Endodermal cell (in vitro differentiated cells): ENCODE results near the gene OSM. TPM values are rescaled to one million over a fixed set of nuclear protein-coding genes. Genes with fewer than 3 reads are reported as not detected.

Source experiments
- DNase-seq: peaks from one replicate; pipeline ENCODE4 v3.0.0-alpha.2; 2017
- H3K27ac ChIP-seq: 2 replicates; pipeline ENCODE4 v1.5.1; 2013; ENCODE audit warnings: mild to moderate bottlenecking, low read depth, low read length, moderate library complexity
- H3K27me3 ChIP-seq: 2 replicates; pipeline ENCODE4 v1.6.1; 2013; ENCODE audit warnings: mild to moderate bottlenecking, low read length, moderate library complexity; ENCODE audit not compliant: insufficient read depth, control insufficient read depth, poor library complexity, severe bottlenecking
- H3K36me3 ChIP-seq: 2 replicates; pipeline ENCODE4 v1.7.0; 2013; ENCODE audit warnings: mild to moderate bottlenecking, low read length, moderate library complexity; ENCODE audit not compliant: control insufficient read depth, insufficient read depth
- H3K4me1 ChIP-seq: one replicate; pipeline ENCODE4 v1.7.0; 2013; ENCODE audit warnings: low read length; ENCODE audit not compliant: control insufficient read depth, insufficient read depth
- H3K4me3 ChIP-seq: 2 replicates; pipeline ENCODE4 v1.5.1; 2013; ENCODE audit warnings: mild to moderate bottlenecking, low read length, moderate library complexity
- H3K9ac ChIP-seq: 2 replicates; pipeline ENCODE4 v1.6.1; 2013; ENCODE audit warnings: mild to moderate bottlenecking, low read length, moderate library complexity; ENCODE audit not compliant: poor library complexity, severe bottlenecking; ENCODE audit errors: extremely low read depth
- H3K9me3 ChIP-seq: 2 replicates; pipeline ENCODE4 v1.6.1; 2013; ENCODE audit warnings: mild to moderate bottlenecking, low read length, moderate library complexity; ENCODE audit not compliant: control insufficient read depth
- H3K27ac Mint-ChIP-seq: 2 replicates; pipeline ENCODE4 v1.8.0; 2020; ENCODE audit warnings: mixed read lengths
- H3K27me3 Mint-ChIP-seq: 2 replicates; pipeline ENCODE4 v1.8.0; 2021; ENCODE audit warnings: mild to moderate bottlenecking, mixed read lengths; ENCODE audit not compliant: insufficient read depth
- H3K36me3 Mint-ChIP-seq: 2 replicates; pipeline ENCODE4 v1.8.0; 2020; ENCODE audit warnings: low read depth, mixed read lengths
- H3K4me1 Mint-ChIP-seq: 2 replicates; pipeline ENCODE4 v1.8.0; 2020; ENCODE audit warnings: mixed read lengths
- H3K4me3 Mint-ChIP-seq: 2 replicates; pipeline ENCODE4 v1.8.0; 2020; ENCODE audit warnings: mild to moderate bottlenecking, moderate library complexity, mixed read lengths
- H3K9me3 Mint-ChIP-seq: 2 replicates; pipeline ENCODE4 v1.8.0; 2020; ENCODE audit warnings: mild to moderate bottlenecking, mixed read lengths
- CTCF ChIP-seq: fragments of 200-600 bp; sonication (generic); conservative IDR thresholded peaks from 2 replicates; pipeline ENCODE4 v1.5.0; 2021; ENCODE audit warnings: antibody characterized with exemption, mild to moderate bottlenecking
- WGBS, 2 experiments: methylation state at CpG; one replicate each; pipeline versions ENCODE4 v1.1.5 to v1.1.7; 2013; ENCODE audit warnings: missing lambda C conversion rate in 2 of 2, mixed read lengths in 1 of 2; ENCODE audit not compliant: insufficient coverage in 1 of 2, insufficient read length in 1 of 2; 5-methylcytosine and 5-hydroxymethylcytosine counted together
- total RNA-seq, 2 donors: library from RNA; stranded (reverse); fragmentation: NEBNext Ultra II Directional in 1 of 2; extraction: Animal tissue kit (Norgen Biotek cat#: 25700) in 1 of 2; gene quantifications; 2 replicates in 1 of 2; 3 replicates in 1 of 2; pipeline ENCODE4 v1.2.1, GENCODE V29; 2021

Gene OSM
- total RNA-seq, 2 donors from 2014 or later, result not detected

DNA sequence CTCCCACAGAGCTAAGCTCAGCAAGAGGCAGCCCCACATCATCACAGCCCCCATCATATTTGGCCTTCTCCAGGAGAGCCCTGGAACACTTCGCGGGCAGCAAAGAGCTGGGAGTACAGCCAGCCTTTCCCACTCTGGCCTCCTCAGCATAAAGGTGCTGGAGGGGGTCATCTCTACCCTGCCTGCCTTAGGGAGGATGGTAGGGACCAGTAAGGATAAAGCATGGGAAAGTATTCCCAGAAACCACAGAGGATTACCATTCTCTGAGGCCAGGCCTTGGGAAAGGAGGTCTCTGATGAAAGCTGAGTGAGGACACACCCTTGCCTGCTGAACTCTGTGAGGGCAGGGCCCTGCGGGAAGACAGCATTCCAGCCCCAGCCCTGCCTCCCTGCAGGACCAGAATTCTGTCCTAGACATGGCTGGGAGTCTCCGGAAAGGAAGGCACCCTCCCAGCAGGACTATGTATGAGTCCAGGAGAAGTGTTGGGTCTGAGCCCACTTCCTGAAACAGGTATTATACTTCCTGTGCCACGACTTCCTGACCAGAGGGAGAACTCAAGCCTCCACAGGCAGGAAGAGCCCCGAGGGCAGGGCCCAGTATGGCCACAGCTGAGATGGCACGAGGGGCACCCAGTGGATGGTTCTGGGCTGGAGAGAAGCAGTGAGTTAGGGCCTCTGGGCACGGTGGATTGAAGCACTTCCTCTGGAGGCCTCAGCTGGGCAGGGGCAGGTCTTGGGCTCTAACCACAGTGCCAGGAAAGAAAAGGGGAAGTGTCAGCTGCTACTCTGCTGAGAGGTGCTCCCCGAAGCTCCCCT, 35.6 kb upstream of the OSM start:
- TF ChIP-seq CTCF, result no peak
- Histone ChIP-seq H3K27ac (no peak overlapping the region), H3K4me3 (no peak overlapping the region), H3K4me1 (no peaks in the 10 kb centered on the region), H3K36me3 (peaks cover 12% of the 10 kb centered on the region), H3K9ac (no peak overlapping the region), H3K9me3 (no peaks in the 10 kb centered on the region), H3K27me3 (no peaks in the 10 kb centered on the region)
- Mint-ChIP-seq H3K36me3 (peaks cover 15% of the 10 kb centered on the region), H3K27ac (no peak overlapping the region), H3K4me1 (no peaks in the 10 kb centered on the region), H3K27me3 (no peaks in the 10 kb centered on the region), H3K4me3 (no peak overlapping the region), H3K9me3 (no peaks in the 10 kb centered on the region)
- 91 to 100% methylated on average over 2 to 9 of the region's 9 CpGs for WGBS, 2 experiments
- no peak for DNase-seq

DNA sequence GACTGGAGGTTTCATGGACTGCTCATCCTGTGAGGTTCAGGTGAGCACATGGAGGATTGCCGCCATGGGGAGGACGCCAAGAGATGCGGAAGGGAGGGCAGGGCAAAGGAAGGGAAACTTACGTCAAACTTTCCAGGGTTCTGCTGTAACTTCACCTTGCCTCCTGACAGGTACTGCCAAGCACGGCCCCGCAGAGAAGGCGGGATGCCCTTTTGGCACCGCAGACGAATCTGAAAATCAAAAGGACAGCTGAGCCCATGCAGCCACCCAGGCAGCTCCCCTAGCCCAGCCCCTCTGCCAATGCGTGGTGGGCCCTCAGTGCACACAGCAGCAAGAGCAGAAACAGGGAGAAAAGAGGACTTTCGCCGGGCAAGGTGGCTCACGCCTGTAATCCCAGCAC, 32.7 kb upstream of the OSM start:
- H3K36me3 Mint-ChIP-seq, result peaks cover 16% of the 10 kb centered on the region
- no peak for TF ChIP-seq CTCF
- H3K4me3 Mint-ChIP-seq, result no peak overlapping the region
- no peaks in the 10 kb centered on the region for H3K4me1 ChIP-seq
- peaks cover 12% of the 10 kb centered on the region for H3K36me3 ChIP-seq
- no peak overlapping the region for H3K27ac Mint-ChIP-seq
- H3K27me3 Mint-ChIP-seq, result no peaks in the 10 kb centered on the region
- H3K4me3 ChIP-seq, result no peak overlapping the region
- 83 to 91% methylated on average over 8 to 13 of the region's 13 CpGs for WGBS, 2 experiments
- H3K9me3 Mint-ChIP-seq, result no peaks in the 10 kb centered on the region
- no peak overlapping the region for H3K9ac ChIP-seq
- DNase-seq, result no peak
- H3K27me3 ChIP-seq, result no peaks in the 10 kb centered on the region
- H3K9me3 ChIP-seq, result no peaks in the 10 kb centered on the region
- H3K4me1 Mint-ChIP-seq, result no peaks in the 10 kb centered on the region
- no peak overlapping the region for H3K27ac ChIP-seq

- H3K27ac Mint-ChIP-seq, result no peak overlapping the region
- no peaks in the 10 kb centered on the region for H3K9me3 ChIP-seq
- no peaks in the 10 kb centered on the region for H3K27me3 Mint-ChIP-seq
- no peaks in the 10 kb centered on the region for H3K9me3 Mint-ChIP-seq
- no peak for TF ChIP-seq CTCF
- no peak for DNase-seq
- peaks cover 12% of the 10 kb centered on the region for H3K36me3 ChIP-seq
- 89 to 98% methylated on average over 8 to 9 of the region's 9 CpGs for WGBS, 2 experiments
- no peaks in the 10 kb centered on the region for H3K27me3 ChIP-seq
- no peak overlapping the region for H3K4me3 ChIP-seq
- H3K4me1 Mint-ChIP-seq, result no peaks in the 10 kb centered on the region
- no peaks in the 10 kb centered on the region for H3K4me1 ChIP-seq
- no peak overlapping the region for H3K4me3 Mint-ChIP-seq
- no peak overlapping the region for H3K27ac ChIP-seq
- no peak overlapping the region for H3K9ac ChIP-seq
- H3K36me3 Mint-ChIP-seq, result peaks cover 22% of the 10 kb centered on the region
Measured at GRCh38 chr22:30297991-30298701, 31.5 kb upstream of the OSM start.
